OCI-LY7 (cell line): ENCODE data around the gene CHL1. TPM values are rescaled to one million over a fixed set of nuclear protein-coding genes. Genes with fewer than 3 reads are reported as not detected.

Source experiments
- BruUV-seq: library from RNA; stranded (reverse); fragments of 400-500 nt; replicated peaks from 2 replicates; lab custom pipeline; 2021; lab: Mats Ljungman, UMichigan
- CTCF ChIA-PET: fragments of 300-600 bp; sonication (Branson Sonifier 250); formaldehyde crosslinking; loops from one replicate; lab custom pipeline; 2022; ENCODE audit warnings: antibody characterized with exemption; ENCODE audit not compliant: unreplicated experiment; lab: Charles Lee
- POLR2A ChIA-PET: fragments of 300-600 bp; sonication (Branson Sonifier 250); formaldehyde crosslinking; loops from one replicate; lab custom pipeline; 2022; ENCODE audit warnings: antibody characterized with exemption; lab: Charles Lee
- DNase-seq: peaks from one replicate; pipeline ENCODE4 v3.0.0-alpha.2; 2015; ENCODE audit warnings: low spot score
- H2AFZ ChIP-seq: fragments of 200-600 bp; sonication (generic), shearing (Covaris generic); 2 replicates; pipeline ENCODE4 v1.6.1; 2014; ENCODE audit warnings: mild to moderate bottlenecking, antibody characterized with exemption, low read length, moderate library complexity
- H3K27ac ChIP-seq: fragments of 200-600 bp; sonication (generic); 2 replicates; pipeline ENCODE4 v1.5.1; 2014; ENCODE audit warnings: mixed run types, low read depth, mild to moderate bottlenecking, moderate library complexity, low read length, inconsistent platforms; ENCODE audit not compliant: poor library complexity, severe bottlenecking
- H3K36me3 ChIP-seq: fragments of 200-600 bp; sonication (generic); 2 replicates; pipeline ENCODE4 v1.6.1; 2014; ENCODE audit warnings: mild to moderate bottlenecking, antibody characterized with exemption, low read length, moderate library complexity, mixed read lengths; ENCODE audit not compliant: insufficient read depth
- H3K4me1 ChIP-seq: fragments of 200-600 bp; sonication (generic); 2 replicates; pipeline ENCODE4 v1.5.1; 2014; ENCODE audit warnings: mild to moderate bottlenecking, low read length; ENCODE audit not compliant: insufficient read depth, poor library complexity, severe bottlenecking
- H3K4me2 ChIP-seq: fragments of 200-600 bp; sonication (generic); 2 replicates; pipeline ENCODE4 v1.6.1; 2014; ENCODE audit warnings: mild to moderate bottlenecking, low read length
- H3K4me3 ChIP-seq: fragments of 200-600 bp; sonication (generic); 2 replicates; pipeline ENCODE4 v1.5.1; 2014; ENCODE audit warnings: mild to moderate bottlenecking, low read depth, low read length; ENCODE audit not compliant: poor library complexity, severe bottlenecking
- H3K79me2 ChIP-seq: fragments of 200-600 bp; sonication (generic); 2 replicates; pipeline ENCODE4 v1.6.1; 2016; ENCODE audit warnings: low read depth, mild to moderate bottlenecking, low read length, moderate library complexity, mixed read lengths; ENCODE audit not compliant: insufficient read depth
- H3K9me2 ChIP-seq: fragments of 200-600 bp; sonication (generic); 2 replicates; pipeline ENCODE4 v1.6.1; 2016; ENCODE audit warnings: mild to moderate bottlenecking, low read length, mixed read lengths; ENCODE audit not compliant: insufficient read depth
- H3K9me3 ChIP-seq: fragments of 200-600 bp; sonication (generic); 2 replicates; pipeline ENCODE4 v1.6.1; 2014; ENCODE audit warnings: mild to moderate bottlenecking, mixed run types, low read length, mixed read lengths
- H4K20me1 ChIP-seq: fragments of 200-600 bp; sonication (generic); 2 replicates; pipeline ENCODE4 v1.6.1; 2014; ENCODE audit warnings: mild to moderate bottlenecking, antibody characterized with exemption, low read length, moderate library complexity, mixed read lengths; ENCODE audit not compliant: insufficient read depth
- EZH2phosphoT487 ChIP-seq: fragments of 200-600 bp; sonication (generic); IDR thresholded peaks from 2 replicates; pipeline ENCODE4 v1.6.1; 2018; ENCODE audit warnings: low read depth, borderline replicate concordance, mild to moderate bottlenecking, mixed run types, antibody characterized with exemption, low read length, moderate library complexity, mixed read lengths
- intact Hi-C: fragments of 100-400 bp; cut with micrococcal nuclease; formaldehyde crosslinking; loops from one replicate; pipeline ENCODE4 v1.10.0; 2022; ENCODE audit not compliant: unreplicated experiment
- total RNA-seq, 2 experiments: library from RNA; depleted of rRNA in 1 of 2; stranded (reverse); fragments of >200 nt in 1 of 2; shearing (Covaris generic) in 1 of 2; gene quantifications; 2 replicates each; pipeline ENCODE4 v1.2.3, GENCODE V29; 2014 to 2022
- TF ChIP-seq, protein P1 (sequence below): fragments of 200-600 bp; sonication (generic); conservative IDR thresholded peaks from 2 replicates; pipeline ENCODE4 v1.5.1; 2014; ENCODE audit warnings: mild to moderate bottlenecking, antibody characterized with exemption, low read length, moderate library complexity, mixed read lengths

Gene CHL1
- total RNA-seq, 2 experiments from 2014 or later: 0.51 TPM; not detected in 1

GRCh38 chr3:199835-200234, 3.3 kb downstream of the CHL1 start:
- Histone ChIP-seq H3K27ac (no peak overlapping the region), H3K9me2 (no peaks in the 10 kb centered on the region), H3K79me2 (no peaks in the 10 kb centered on the region), H4K20me1 (no peaks in the 10 kb centered on the region; the same call in 1 of the 2 replicates), H3K4me2 (no peak overlapping the region), H3K9me3 (no peaks in the 10 kb centered on the region), H3K4me3 (no peak overlapping the region), H3K4me1 (no peaks in the 10 kb centered on the region), H2AFZ (no peak overlapping the region), H3K36me3 (no peaks in the 10 kb centered on the region)
- CTCF ChIA-PET: interaction anchor here (1.2 kb wide), 1 partner anchor 8 kb away, joined by 4 read pairs; no protein-coding TSS in a partner anchor
- TF ChIP-seq EZH2phosphoT487: no peak
- TF ChIP-seq, protein P1, sequence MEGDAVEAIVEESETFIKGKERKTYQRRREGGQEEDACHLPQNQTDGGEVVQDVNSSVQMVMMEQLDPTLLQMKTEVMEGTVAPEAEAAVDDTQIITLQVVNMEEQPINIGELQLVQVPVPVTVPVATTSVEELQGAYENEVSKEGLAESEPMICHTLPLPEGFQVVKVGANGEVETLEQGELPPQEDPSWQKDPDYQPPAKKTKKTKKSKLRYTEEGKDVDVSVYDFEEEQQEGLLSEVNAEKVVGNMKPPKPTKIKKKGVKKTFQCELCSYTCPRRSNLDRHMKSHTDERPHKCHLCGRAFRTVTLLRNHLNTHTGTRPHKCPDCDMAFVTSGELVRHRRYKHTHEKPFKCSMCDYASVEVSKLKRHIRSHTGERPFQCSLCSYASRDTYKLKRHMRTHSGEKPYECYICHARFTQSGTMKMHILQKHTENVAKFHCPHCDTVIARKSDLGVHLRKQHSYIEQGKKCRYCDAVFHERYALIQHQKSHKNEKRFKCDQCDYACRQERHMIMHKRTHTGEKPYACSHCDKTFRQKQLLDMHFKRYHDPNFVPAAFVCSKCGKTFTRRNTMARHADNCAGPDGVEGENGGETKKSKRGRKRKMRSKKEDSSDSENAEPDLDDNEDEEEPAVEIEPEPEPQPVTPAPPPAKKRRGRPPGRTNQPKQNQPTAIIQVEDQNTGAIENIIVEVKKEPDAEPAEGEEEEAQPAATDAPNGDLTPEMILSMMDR: no peak
- BruUV-seq: no TSS peak
- intact Hi-C loops: loop anchor here (5.0 kb wide), 1 partner anchor 152 kb away; no protein-coding TSS in a partner anchor
- no peak for DNase-seq
- POLR2A ChIA-PET: interaction anchor here (0.7 to 1.2 kb wide), 2 partner anchors 10 to 98 kb away, joined by 3 to 4 read pairs; no protein-coding TSS in a partner anchor

DNA sequence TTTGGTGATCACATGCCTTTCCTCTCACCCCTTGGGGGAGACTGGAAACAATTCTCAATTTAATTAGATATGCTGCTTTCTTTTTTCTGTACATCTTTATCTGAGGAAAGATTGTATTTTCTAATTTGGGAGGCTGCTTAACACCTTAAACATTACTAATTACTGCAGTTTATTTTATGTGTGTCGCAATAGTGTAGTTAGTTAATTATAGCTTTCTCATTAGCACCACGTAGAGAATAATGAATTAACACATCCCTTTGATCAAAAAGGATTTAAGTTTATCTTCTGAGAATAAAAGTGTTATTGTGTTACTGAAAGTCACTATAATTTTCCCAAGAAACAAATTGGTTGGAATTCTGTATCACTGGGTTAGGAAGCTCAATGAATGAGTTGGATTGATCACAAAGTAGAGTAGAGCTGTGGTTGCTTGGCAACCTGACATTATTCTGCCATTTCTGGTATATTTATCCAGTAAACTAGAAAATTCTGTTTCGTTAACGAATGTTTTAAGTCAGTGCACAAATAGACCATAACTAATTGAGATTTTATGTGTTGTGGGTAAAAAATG, 4.3 kb downstream of the CHL1 start:
- no peaks in the 10 kb centered on the region for H3K9me3 ChIP-seq
- no peaks in the 10 kb centered on the region for H3K79me2 ChIP-seq
- no peak overlapping the region for H2AFZ ChIP-seq
- H3K9me2 ChIP-seq: no peaks in the 10 kb centered on the region
- no TSS peak for BruUV-seq
- ChIA-PET CTCF (no interaction called here), POLR2A (interaction anchor here (0.6 to 1.2 kb wide), 2 partner anchors 11 to 40 kb away, joined by 3 to 4 read pairs; no protein-coding TSS in a partner anchor)
- H3K27ac ChIP-seq: no peak overlapping the region
- H3K36me3 ChIP-seq: no peaks in the 10 kb centered on the region
- H3K4me2 ChIP-seq: no peak overlapping the region
- intact Hi-C loops: loop anchor here (5.0 kb wide), 1 partner anchor 151 kb away; no protein-coding TSS in a partner anchor
- no peak for DNase-seq
- TF ChIP-seq, protein P1: no peak
- no peak for TF ChIP-seq EZH2phosphoT487
- H3K4me1 ChIP-seq: no peaks in the 10 kb centered on the region
- no peak overlapping the region for H3K4me3 ChIP-seq
- no peaks in the 10 kb centered on the region; the same call in 1 of the 2 replicates for H4K20me1 ChIP-seq

DNA sequence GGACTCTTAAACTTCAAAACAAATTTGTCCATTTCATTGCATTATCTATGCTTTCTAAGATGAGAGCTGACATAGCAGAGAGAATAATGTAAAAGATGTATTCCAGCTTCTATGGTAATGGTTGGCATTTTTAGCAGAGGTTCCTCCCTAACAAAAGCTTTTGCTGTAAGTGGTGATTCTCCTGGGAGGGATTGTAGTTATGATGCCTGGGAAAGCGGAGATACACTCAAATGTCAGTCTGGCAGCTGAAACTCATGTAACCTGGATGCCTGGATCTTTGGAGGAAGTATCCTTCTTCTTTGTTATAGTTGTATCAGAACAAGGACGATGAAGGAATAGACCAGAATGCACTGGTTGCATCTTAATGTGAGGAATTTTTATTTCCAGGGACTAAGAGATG, 7.5 kb downstream of the CHL1 start:
- POLR2A ChIA-PET: interaction anchor here (0.6 to 1.3 kb wide), 3 partner anchors 12 to 156 kb away, joined by 3 to 4 read pairs (median 3); no protein-coding TSS in a partner anchor
- CTCF ChIA-PET: no interaction called here
- no TSS peak for BruUV-seq

More for the DNA sequence above, 7.5 kb downstream of the CHL1 start:
- TF ChIP-seq, protein P1: no peak
- TF ChIP-seq EZH2phosphoT487: no peak
- Histone ChIP-seq H3K9me3 (no peaks in the 10 kb centered on the region), H3K4me1 (no peaks in the 10 kb centered on the region), H3K4me2 (no peak overlapping the region), H3K79me2 (no peaks in the 10 kb centered on the region), H3K4me3 (no peak overlapping the region), H3K36me3 (no peaks in the 10 kb centered on the region), H2AFZ (no peak overlapping the region), H3K27ac (no peak overlapping the region), H3K9me2 (no peaks in the 10 kb centered on the region), H4K20me1 (no peaks in the 10 kb centered on the region; the same call in 1 of the 2 replicates)
- intact Hi-C loops: loop anchor here (5.0 kb wide), 1 partner anchor 148 kb away; no protein-coding TSS in a partner anchor
- no peak for DNase-seq
